ENCODE data around the gene SRR.

The SRR gene

DNA sequence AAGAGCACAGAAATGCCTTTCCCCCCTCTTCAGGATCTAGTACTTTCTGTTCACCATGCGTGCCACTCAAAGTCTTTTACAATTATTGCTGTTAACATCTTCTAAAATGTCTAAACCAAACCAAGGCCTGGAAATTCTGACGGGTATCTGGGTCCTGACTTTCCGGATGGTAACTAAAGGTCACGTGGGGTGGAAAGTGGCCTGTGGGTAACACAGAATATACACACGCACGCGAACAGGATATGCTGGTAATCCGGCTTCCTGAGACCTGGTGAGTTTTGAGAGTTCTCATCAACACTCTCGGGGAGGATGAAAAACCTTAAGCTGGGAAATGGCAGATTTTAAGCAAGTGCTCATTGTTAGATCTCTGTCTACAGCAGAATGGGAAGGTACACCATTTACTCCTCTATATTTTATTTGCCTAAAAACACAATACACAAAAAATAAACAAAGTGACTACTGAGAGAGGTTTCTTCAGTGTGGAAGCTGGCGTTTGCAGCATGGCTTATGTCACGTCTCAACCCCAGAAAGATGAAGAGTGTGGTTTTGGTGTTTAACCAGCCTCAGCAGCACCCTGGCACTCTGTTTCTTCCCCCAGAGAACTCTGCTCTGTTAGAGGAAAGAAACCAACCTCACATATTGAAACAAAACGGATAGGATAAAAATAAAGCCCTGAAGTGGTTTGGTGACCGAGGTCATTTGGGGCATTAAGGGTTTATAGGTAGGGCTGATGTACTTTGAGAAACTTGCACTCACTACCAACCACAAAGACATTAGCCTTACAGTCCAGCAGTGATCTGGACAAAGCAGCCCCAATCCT lies 37.5 kb upstream of the SRR start:
- H4K20me1 ChIP-seq (ENCODE audit: insufficient read depth, low read length) = no peaks in the 10 kb centered on the region
- no peaks in the 10 kb centered on the region for H3K9me3 ChIP-seq (replicated peaks; ENCODE audit: insufficient read depth, low read length)
- H3K4me3 ChIP-seq (ENCODE audit: low read length) = peak overlapping the region; percentile 46
- no peak overlapping the region for H2AFZ ChIP-seq (ENCODE audit: low read length)
- H3K79me2 ChIP-seq (ENCODE audit: low read length) = peaks cover 44% of the 10 kb centered on the region
- peak overlapping the region; percentile 87 for H3K4me2 ChIP-seq (ENCODE audit: low read depth, low read length)
- no peaks in the 10 kb centered on the region for H3K9me2 ChIP-seq (replicated peaks; ENCODE audit: insufficient read depth, low read length)
- peak overlapping the region; percentile 92 for H3K27ac ChIP-seq (ENCODE audit: low read length)
- TF ChIP-seq EZH2phosphoT487 (IDR thresholded peaks at IDR 0.05; ENCODE audit: low read length) (no peak), EZH2 (optimal IDR thresholded peaks at IDR 0.05; ENCODE audit: low read depth, low read length) (no peak), CTCF (IDR thresholded peaks at IDR 0.05; ENCODE audit: low read length) (no peak)
- peak; percentile 92 for DNase-seq
- no peaks in the 10 kb centered on the region for H3K27me3 ChIP-seq (replicated peaks; ENCODE audit: insufficient read depth, low read length)
- peaks cover 27% of the 10 kb centered on the region for H3F3A ChIP-seq (ENCODE audit: insufficient read depth, low read length)
- no peaks in the 10 kb centered on the region for H3K36me3 ChIP-seq (replicated peaks; ENCODE audit: insufficient read depth, low read length)
- peak overlapping the region; percentile 56 for H3K9ac ChIP-seq (ENCODE audit: low read length)
- H3K4me1 ChIP-seq (ENCODE audit: low read length) = peaks cover 39% of the 10 kb centered on the region

GRCh38 chr17:2266865-2267228 lies 36.9 kb upstream of the SRR start:
- Histone ChIP-seq H3K9ac (ENCODE audit: low read length) (peak overlapping the region; percentile 56), H3K27ac (ENCODE audit: low read length) (peak overlapping the region; percentile 92), H2AFZ (ENCODE audit: low read length) (no peak overlapping the region), H3K79me2 (ENCODE audit: low read length) (peaks cover 38% of the 10 kb centered on the region), H3K9me3 (replicated peaks; ENCODE audit: insufficient read depth, low read length) (no peaks in the 10 kb centered on the region), H3F3A (ENCODE audit: insufficient read depth, low read length) (peaks cover 27% of the 10 kb centered on the region), H3K4me3 (ENCODE audit: low read length) (peak overlapping the region; percentile 19; the same call in 1 of the 2 replicates), H3K4me2 (ENCODE audit: low read depth, low read length) (peak overlapping the region; percentile 87), H3K36me3 (replicated peaks; ENCODE audit: insufficient read depth, low read length) (no peaks in the 10 kb centered on the region), H3K27me3 (replicated peaks; ENCODE audit: insufficient read depth, low read length) (no peaks in the 10 kb centered on the region), H4K20me1 (ENCODE audit: insufficient read depth, low read length) (no peaks in the 10 kb centered on the region), H3K4me1 (ENCODE audit: low read length) (peaks cover 35% of the 10 kb centered on the region), H3K9me2 (replicated peaks; ENCODE audit: insufficient read depth, low read length) (no peaks in the 10 kb centered on the region)
- TF ChIP-seq EZH2phosphoT487 (IDR thresholded peaks at IDR 0.05; ENCODE audit: low read length) (no peak), EZH2 (optimal IDR thresholded peaks at IDR 0.05; ENCODE audit: low read depth, low read length) (no peak), CTCF (IDR thresholded peaks at IDR 0.05; ENCODE audit: low read length) (no peak)
- no peak for DNase-seq

- Histone ChIP-seq H3K4me2 (ENCODE audit: low read depth, low read length) (peak overlapping the region; percentile 87), H2AFZ (ENCODE audit: low read length) (no peak overlapping the region), H3K4me3 (ENCODE audit: low read length) (peak overlapping the region; percentile 19; the same call in 1 of the 2 replicates), H3K9me2 (replicated peaks; ENCODE audit: insufficient read depth, low read length) (no peaks in the 10 kb centered on the region), H4K20me1 (ENCODE audit: insufficient read depth, low read length) (no peaks in the 10 kb centered on the region), H3K4me1 (ENCODE audit: low read length) (peaks cover 35% of the 10 kb centered on the region), H3K79me2 (ENCODE audit: low read length) (peaks cover 33% of the 10 kb centered on the region), H3K27ac (ENCODE audit: low read length) (peak overlapping the region; percentile 92; the same call in 1 of the 2 replicates), H3K27me3 (replicated peaks; ENCODE audit: insufficient read depth, low read length) (no peaks in the 10 kb centered on the region), H3K36me3 (replicated peaks; ENCODE audit: insufficient read depth, low read length) (no peaks in the 10 kb centered on the region), H3F3A (ENCODE audit: insufficient read depth, low read length) (peaks cover 27% of the 10 kb centered on the region), H3K9ac (ENCODE audit: low read length) (peak overlapping the region; percentile 56; the same call in 1 of the 2 replicates), H3K9me3 (replicated peaks; ENCODE audit: insufficient read depth, low read length) (no peaks in the 10 kb centered on the region)
- no peak for DNase-seq
- no peak for TF ChIP-seq CTCF (IDR thresholded peaks at IDR 0.05; ENCODE audit: low read length)
- no peak for TF ChIP-seq EZH2 (optimal IDR thresholded peaks at IDR 0.05; ENCODE audit: low read depth, low read length)
- no peak for TF ChIP-seq EZH2phosphoT487 (IDR thresholded peaks at IDR 0.05; ENCODE audit: low read length)
Measured at GRCh38 chr17:2267354-2267753, 36.4 kb upstream of the SRR start.

Data from MM.1S (cell line).